DND-41 (cell line): ENCODE data around the gene SLCO2A1.
A peak's percentile ranks its signal among the peaks of the same experiment; 100 is the strongest.

Experiments used
- ATAC-seq: fragments of 200-7000 bp; cut with Tn5 transposase; 3 replicates; pipeline ENCODE4 v1.9.1; 2021; ENCODE audit warnings: low read depth; ENCODE audit not compliant: insufficient read depth
- DNase-seq: peaks from one replicate; pipeline ENCODE4 v3.0.0-alpha.2; 2020
- H2AFZ ChIP-seq: 2 replicates; pipeline ENCODE4 v1.6.0; 2012; ENCODE audit warnings: low read depth, low read length
- H3K27ac ChIP-seq: 2 replicates; pipeline ENCODE4 v1.5.1; 2012; ENCODE audit warnings: low read length, inconsistent platforms
- H3K27me3 ChIP-seq: fragments of 200-600 bp; sonication (generic); 2 replicates; pipeline ENCODE4 v1.6.0; 2012; ENCODE audit warnings: low read length, mild to moderate bottlenecking, inconsistent platforms; ENCODE audit not compliant: insufficient read depth, poor library complexity
- H3K36me3 ChIP-seq: 2 replicates; pipeline ENCODE4 v1.5.1; 2012; ENCODE audit warnings: low read length, inconsistent platforms; ENCODE audit not compliant: insufficient read depth
- H3K4me1 ChIP-seq: 2 replicates; pipeline ENCODE4 v1.5.1; 2012; ENCODE audit warnings: mild to moderate bottlenecking, low read length; ENCODE audit not compliant: insufficient read depth
- H3K4me2 ChIP-seq: 2 replicates; pipeline ENCODE4 v1.6.0; 2012; ENCODE audit warnings: mild to moderate bottlenecking, moderate library complexity, low read length, inconsistent platforms; ENCODE audit not compliant: insufficient read depth
- H3K4me3 ChIP-seq, 2 experiments: fragments of 200-600 bp in 1 of 2; shearing (Covaris generic) in 1 of 2; 2 replicates each; pipeline ENCODE4 v1.5.1; 2012 to 2016; ENCODE audit warnings: inconsistent platforms in 2 of 2, low read length in 2 of 2, mild to moderate bottlenecking in 2 of 2, low read depth in 1 of 2, moderate library complexity in 1 of 2
- H3K79me2 ChIP-seq: 2 replicates; pipeline ENCODE4 v1.6.0; 2012; ENCODE audit warnings: low read length, inconsistent platforms; ENCODE audit not compliant: insufficient read depth
- H3K9ac ChIP-seq: 2 replicates; pipeline ENCODE4 v1.6.0; 2012; ENCODE audit warnings: low read depth, mild to moderate bottlenecking, inconsistent platforms, low read length, moderate library complexity
- H3K9me3 ChIP-seq: 2 replicates; pipeline ENCODE4 v1.5.1; 2012; ENCODE audit warnings: low read length, moderate library complexity, mild to moderate bottlenecking, inconsistent platforms; ENCODE audit not compliant: insufficient read depth, severe bottlenecking
- H4K20me1 ChIP-seq: 2 replicates; pipeline ENCODE4 v1.6.0; 2012; ENCODE audit warnings: low read length; ENCODE audit not compliant: insufficient read depth
- EZH2 ChIP-seq: IDR thresholded peaks from 3 replicates; pipeline ENCODE4 v1.6.1; 2012; ENCODE audit warnings: borderline replicate concordance, low read depth, mild to moderate bottlenecking, moderate library complexity, low read length, inconsistent platforms; ENCODE audit not compliant: severe bottlenecking
- TF ChIP-seq, protein P1 (sequence below): IDR thresholded peaks from 2 replicates; pipeline ENCODE4 v1.5.1; 2012; ENCODE audit warnings: borderline replicate concordance, low read length, moderate library complexity, mild to moderate bottlenecking; ENCODE audit not compliant: poor library complexity, severe bottlenecking; ENCODE audit errors: extremely low read depth

The SLCO2A1 gene

DNA sequence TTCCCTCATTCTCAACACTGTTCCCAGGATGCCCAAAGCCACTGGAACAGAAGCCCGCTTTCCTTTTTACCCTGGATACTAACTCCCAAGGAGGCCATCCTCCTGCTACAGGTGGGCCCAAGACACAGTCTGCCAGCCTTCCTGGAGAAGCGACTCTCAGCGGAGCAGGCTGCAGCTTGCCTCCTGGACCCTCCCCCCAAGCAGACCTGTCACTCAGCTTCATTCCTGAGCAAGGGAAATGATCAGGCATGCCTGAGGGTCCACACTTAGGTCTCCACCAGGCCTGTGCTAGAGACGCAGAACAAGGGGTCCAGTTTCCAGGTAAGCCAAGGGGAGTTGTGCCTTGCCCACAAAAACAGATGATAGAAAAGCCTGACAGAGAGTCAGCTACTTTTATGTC is 62.8 kb downstream of the SLCO2A1 start:
- ATAC-seq: no peak
- H3K4me3 ChIP-seq: no peak overlapping the region
- H3K79me2 ChIP-seq: no peaks in the 10 kb centered on the region
- no peaks in the 10 kb centered on the region for H3K27me3 ChIP-seq
- no peaks in the 10 kb centered on the region for H3K4me1 ChIP-seq
- DNase-seq: no peak
- H3K4me2 ChIP-seq: no peak overlapping the region
- no peak overlapping the region for H3K27ac ChIP-seq
- no peak for TF ChIP-seq EZH2
- TF ChIP-seq, protein P1, sequence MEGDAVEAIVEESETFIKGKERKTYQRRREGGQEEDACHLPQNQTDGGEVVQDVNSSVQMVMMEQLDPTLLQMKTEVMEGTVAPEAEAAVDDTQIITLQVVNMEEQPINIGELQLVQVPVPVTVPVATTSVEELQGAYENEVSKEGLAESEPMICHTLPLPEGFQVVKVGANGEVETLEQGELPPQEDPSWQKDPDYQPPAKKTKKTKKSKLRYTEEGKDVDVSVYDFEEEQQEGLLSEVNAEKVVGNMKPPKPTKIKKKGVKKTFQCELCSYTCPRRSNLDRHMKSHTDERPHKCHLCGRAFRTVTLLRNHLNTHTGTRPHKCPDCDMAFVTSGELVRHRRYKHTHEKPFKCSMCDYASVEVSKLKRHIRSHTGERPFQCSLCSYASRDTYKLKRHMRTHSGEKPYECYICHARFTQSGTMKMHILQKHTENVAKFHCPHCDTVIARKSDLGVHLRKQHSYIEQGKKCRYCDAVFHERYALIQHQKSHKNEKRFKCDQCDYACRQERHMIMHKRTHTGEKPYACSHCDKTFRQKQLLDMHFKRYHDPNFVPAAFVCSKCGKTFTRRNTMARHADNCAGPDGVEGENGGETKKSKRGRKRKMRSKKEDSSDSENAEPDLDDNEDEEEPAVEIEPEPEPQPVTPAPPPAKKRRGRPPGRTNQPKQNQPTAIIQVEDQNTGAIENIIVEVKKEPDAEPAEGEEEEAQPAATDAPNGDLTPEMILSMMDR: no peak
- H3K9ac ChIP-seq: no peak overlapping the region
- H3K36me3 ChIP-seq: no peaks in the 10 kb centered on the region
- H2AFZ ChIP-seq: no peak overlapping the region
- H3K9me3 ChIP-seq: peaks cover 4% of the 10 kb centered on the region
- H4K20me1 ChIP-seq: no peaks in the 10 kb centered on the region

DNA sequence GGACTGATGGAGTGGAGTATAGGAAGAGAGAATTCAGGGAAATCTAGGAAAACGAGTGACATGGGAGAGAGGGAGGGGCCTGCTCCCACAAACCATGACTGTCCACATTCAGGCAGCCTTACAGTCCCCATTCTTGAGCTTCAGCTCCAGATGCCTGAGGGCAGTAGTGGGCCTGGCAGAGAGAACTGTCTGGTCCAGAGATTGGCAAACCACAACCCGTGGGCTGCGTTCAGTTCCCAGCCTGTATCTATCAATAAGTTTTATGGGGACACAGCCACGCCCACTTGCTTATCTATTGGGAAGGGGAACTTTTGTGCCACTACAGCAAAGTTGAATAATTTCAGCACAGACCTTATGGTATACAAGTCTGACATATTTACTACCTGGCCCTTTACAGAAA is 63.8 kb downstream of the SLCO2A1 start:
- H3K4me1 ChIP-seq: no peaks in the 10 kb centered on the region
- H3K9ac ChIP-seq: no peak overlapping the region
- no peaks in the 10 kb centered on the region for H3K79me2 ChIP-seq
- H3K9me3 ChIP-seq: no peaks in the 10 kb centered on the region
- H3K27ac ChIP-seq: no peak overlapping the region
- ATAC-seq (no peak), DNase-seq (no peak)
- no peak overlapping the region for H2AFZ ChIP-seq
- no peak overlapping the region for H3K4me2 ChIP-seq
- H3K36me3 ChIP-seq: no peaks in the 10 kb centered on the region
- no peak overlapping the region for H3K4me3 ChIP-seq
- H4K20me1 ChIP-seq: no peaks in the 10 kb centered on the region
- H3K27me3 ChIP-seq: no peaks in the 10 kb centered on the region
- TF ChIP-seq, protein P1: no peak
- TF ChIP-seq EZH2: no peak

DNA sequence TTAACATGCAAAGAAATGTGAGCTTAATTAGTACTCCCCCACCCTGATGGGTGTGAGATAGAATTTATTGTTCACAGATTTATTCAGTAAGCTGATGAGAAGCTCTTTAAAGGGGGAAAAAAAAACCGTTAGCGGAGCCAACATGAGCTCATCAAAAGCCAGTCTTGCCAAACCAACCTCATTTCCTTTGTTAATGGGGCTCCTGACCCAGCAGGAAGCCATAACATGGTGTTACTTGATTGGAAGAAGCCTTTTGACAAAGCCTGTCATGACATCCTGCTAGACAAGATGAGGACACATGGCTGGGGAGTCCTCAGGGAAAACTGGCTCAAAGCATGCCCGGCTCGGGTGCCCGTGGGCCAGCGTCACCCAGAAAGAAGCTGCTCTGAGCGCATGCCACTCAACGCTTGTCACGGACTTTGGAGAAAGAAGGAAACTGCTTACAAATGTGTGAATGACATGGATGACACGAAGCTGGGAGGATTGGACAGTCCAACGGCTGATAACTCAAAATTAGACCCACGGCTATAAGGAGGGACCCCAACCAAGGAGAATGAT is 64.6 kb downstream of the SLCO2A1 start:
- no peak for ATAC-seq
- H3K4me1 ChIP-seq: no peaks in the 10 kb centered on the region
- no peaks in the 10 kb centered on the region for H3K9me3 ChIP-seq
- no peaks in the 10 kb centered on the region for H3K27me3 ChIP-seq
- H3K9ac ChIP-seq: no peak overlapping the region
- TF ChIP-seq, protein P1: no peak
- no peak for TF ChIP-seq EZH2
- no peak overlapping the region for H3K4me2 ChIP-seq
- no peaks in the 10 kb centered on the region for H3K36me3 ChIP-seq
- H3K79me2 ChIP-seq: no peaks in the 10 kb centered on the region
- no peak overlapping the region for H3K4me3 ChIP-seq
- no peaks in the 10 kb centered on the region for H4K20me1 ChIP-seq
- no peak overlapping the region for H3K27ac ChIP-seq
- no peak overlapping the region for H2AFZ ChIP-seq
- no peak for DNase-seq

DNA sequence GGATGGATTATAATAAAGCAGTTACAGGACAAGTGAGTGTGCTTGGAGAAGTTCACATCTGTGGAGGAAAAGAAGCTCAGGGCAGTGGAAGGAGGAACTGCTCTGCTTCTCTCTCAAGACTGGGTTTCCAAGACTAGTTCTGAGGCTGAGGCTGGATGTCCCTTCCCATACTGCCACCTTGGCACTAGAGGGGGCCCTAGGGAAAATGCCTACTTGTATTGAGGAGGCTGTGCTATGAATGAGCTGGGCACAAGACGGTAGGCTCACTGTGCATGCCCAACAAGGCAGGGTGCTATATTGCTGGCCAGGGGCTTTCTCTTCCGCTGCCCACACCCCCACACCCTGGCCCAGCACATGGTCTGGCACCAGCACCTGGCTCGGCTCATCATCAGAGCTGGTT is 65.2 kb downstream of the SLCO2A1 start:
- Histone ChIP-seq H3K9ac (no peak overlapping the region), H4K20me1 (no peaks in the 10 kb centered on the region), H2AFZ (no peak overlapping the region), H3K4me3 (no peak overlapping the region), H3K4me1 (no peaks in the 10 kb centered on the region), H3K9me3 (no peaks in the 10 kb centered on the region), H3K36me3 (no peaks in the 10 kb centered on the region), H3K79me2 (no peaks in the 10 kb centered on the region), H3K27ac (no peak overlapping the region), H3K27me3 (no peaks in the 10 kb centered on the region), H3K4me2 (no peak overlapping the region)
- ATAC-seq (no peak), DNase-seq (no peak)
- no peak for TF ChIP-seq EZH2
- TF ChIP-seq, protein P1: peak; percentile 19
